ENCODE measurements around the gene AGTPBP1.
"Not testable (repeated sequence)": the region's sequence is repeated elsewhere in the genome, so short reads cannot be mapped to it uniquely, and the experiment has no call there.

AGTPBP1 gene

GRCh38 chr9:85723215-85723614 is 18.5 kb downstream of the AGTPBP1 start:
- DNase-seq (ENCODE audit: low read depth in 1 of 2, low spot score in 1 of 2), result peak in 1 of 2 donors; percentile 29

GRCh38 chr9:85719411-85719810 is 22.3 kb downstream of the AGTPBP1 start:
- DNase-seq (ENCODE audit: low read depth in 1 of 2, low spot score in 1 of 2), result not testable (repeated sequence)

GRCh38 chr9:85717818-85718217 is 23.9 kb downstream of the AGTPBP1 start:
- not testable (repeated sequence) for DNase-seq (ENCODE audit: low read depth in 1 of 2, low spot score in 1 of 2)

- DNase-seq (ENCODE audit: low read depth in 1 of 2, low spot score in 1 of 2), result no peak
These were observed 24.5 kb downstream of the AGTPBP1 start for GRCh38 chr9:85717220-85717619.

- DNase-seq (ENCODE audit: low read depth in 1 of 2, low spot score in 1 of 2), result no peak
These were observed 25.5 kb downstream of the AGTPBP1 start for GRCh38 chr9:85716031-85716877.

GRCh38 chr9:85715587-85715986 is 26.2 kb downstream of the AGTPBP1 start:
- DNase-seq (ENCODE audit: low read depth in 1 of 2, low spot score in 1 of 2), result no peak

- DNase-seq (ENCODE audit: low read depth in 1 of 2, low spot score in 1 of 2), result no peak
These were observed 27.9 kb downstream of the AGTPBP1 start for GRCh38 chr9:85713897-85714296.

- DNase-seq (ENCODE audit: low read depth in 1 of 2, low spot score in 1 of 2), result no peak
These were observed 37.0 kb downstream of the AGTPBP1 start for GRCh38 chr9:85704744-85705143.

GRCh38 chr9:85703398-85703797 is 38.4 kb downstream of the AGTPBP1 start:
- DNase-seq (ENCODE audit: low read depth in 1 of 2, low spot score in 1 of 2), result no peak

- DNase-seq (ENCODE audit: low read depth in 1 of 2, low spot score in 1 of 2), result no peak
These were observed 38.9 kb downstream of the AGTPBP1 start for GRCh38 chr9:85702726-85703289.

- no peak for DNase-seq (ENCODE audit: low read depth in 1 of 2, low spot score in 1 of 2)
These were observed 39.6 kb downstream of the AGTPBP1 start for GRCh38 chr9:85702191-85702590.

- DNase-seq (ENCODE audit: low read depth in 1 of 2, low spot score in 1 of 2), result no peak
These were observed 41.4 kb downstream of the AGTPBP1 start for GRCh38 chr9:85700330-85700729.

GRCh38 chr9:85688361-85688760 is 53.4 kb downstream of the AGTPBP1 start:
- no peak for DNase-seq (ENCODE audit: low read depth in 1 of 2, low spot score in 1 of 2)

- DNase-seq (ENCODE audit: low read depth in 1 of 2, low spot score in 1 of 2), result no peak
These were observed 56.7 kb downstream of the AGTPBP1 start for GRCh38 chr9:85685081-85685480.

- no peak for DNase-seq (ENCODE audit: low read depth in 1 of 2, low spot score in 1 of 2)
These were observed 65.0 kb downstream of the AGTPBP1 start for GRCh38 chr9:85676790-85677189.

GRCh38 chr9:85667374-85667773 is 74.4 kb downstream of the AGTPBP1 start:
- no peak for DNase-seq (ENCODE audit: low read depth in 1 of 2, low spot score in 1 of 2)

- no peak for DNase-seq (ENCODE audit: low read depth in 1 of 2, low spot score in 1 of 2)
These were observed 75.7 kb downstream of the AGTPBP1 start for GRCh38 chr9:85666086-85666485.

GRCh38 chr9:85662573-85662972 is 79.2 kb downstream of the AGTPBP1 start:
- DNase-seq (ENCODE audit: low read depth in 1 of 2, low spot score in 1 of 2), result no peak

- DNase-seq (ENCODE audit: low read depth in 1 of 2, low spot score in 1 of 2), result no peak
These were observed 83.0 kb downstream of the AGTPBP1 start for GRCh38 chr9:85658716-85659115.

- DNase-seq (ENCODE audit: low read depth in 1 of 2, low spot score in 1 of 2), result no peak
These were observed 88.6 kb downstream of the AGTPBP1 start for GRCh38 chr9:85653153-85653552.

- DNase-seq (ENCODE audit: low read depth in 1 of 2, low spot score in 1 of 2), result no peak
These were observed 94.2 kb downstream of the AGTPBP1 start for GRCh38 chr9:85647571-85647970.

- no peak for DNase-seq (ENCODE audit: low read depth in 1 of 2, low spot score in 1 of 2)
These were observed 95.7 kb downstream of the AGTPBP1 start for GRCh38 chr9:85645909-85646627.
